Neural cell (in vitro differentiated cells): ENCODE results near the gene WDR38.

Experiments used
- CTCF ChIP-seq: fragments of 450-650 bp; IDR thresholded peaks from 2 replicates; pipeline ENCODE4 v1.5.1; 2014; ENCODE audit warnings: antibody characterized with exemption, mild to moderate bottlenecking, moderate library complexity; ENCODE audit not compliant: poor library complexity, severe bottlenecking
- EZH2 ChIP-seq: fragments of 200-600, 300-800 bp; shearing (Covaris generic), sonication (generic); IDR thresholded peaks from 2 replicates; pipeline ENCODE4 v1.6.1; 2014; ENCODE audit warnings: antibody characterized with exemption, low read length, borderline replicate concordance, mild to moderate bottlenecking; ENCODE audit not compliant: insufficient read depth, poor library complexity, severe bottlenecking
- MXI1 ChIP-seq: fragments of 450-650 bp; conservative IDR thresholded peaks from 2 replicates; pipeline ENCODE4 v1.6.1; 2014; ENCODE audit warnings: antibody characterized with exemption, mild to moderate bottlenecking; ENCODE audit not compliant: poor library complexity, severe bottlenecking
- POLR2AphosphoS5 ChIP-seq: IDR thresholded peaks from 2 replicates; pipeline ENCODE4 v1.6.1; 2012
- REST ChIP-seq: IDR thresholded peaks from 2 replicates; pipeline ENCODE4 v1.6.1; 2012; ENCODE audit warnings: borderline replicate concordance
- SMC3 ChIP-seq: fragments of 450-650 bp; conservative IDR thresholded peaks from 2 replicates; pipeline ENCODE4 v1.6.1; 2014; ENCODE audit warnings: antibody characterized with exemption, mild to moderate bottlenecking, moderate library complexity; ENCODE audit not compliant: poor library complexity
- TAF1 ChIP-seq: IDR thresholded peaks from 2 replicates; pipeline ENCODE4 v1.6.1; 2012; ENCODE audit warnings: low read depth

- TF ChIP-seq EZH2 (no peak), CTCF (no peak), TAF1 (no peak), MXI1 (no peak), REST (no peak), POLR2AphosphoS5 (no peak), SMC3 (no peak)
Measured at GRCh38 chr9:124890179-124890578, 36.9 kb downstream of the WDR38 start.
